ENCODE data around the gene TXNRD3. TPM values are rescaled to one million over a fixed set of nuclear protein-coding genes. Genes with fewer than 3 reads are reported as not detected.

TXNRD3 gene
- total RNA-seq, 1 donor from 2014 or later, result 14.6 TPM

GRCh38 chr3:126672340-126672739, 17.4 kb upstream of the TXNRD3 start:
- no peak for DNase-seq

GRCh38 chr3:126671521-126671920, 16.6 kb upstream of the TXNRD3 start:
- no peak for DNase-seq

- no peak for DNase-seq
Measured at GRCh38 chr3:126668450-126669401, 13.8 kb upstream of the TXNRD3 start.

- no peak for DNase-seq
Measured at GRCh38 chr3:126667631-126668449, 12.9 kb upstream of the TXNRD3 start.

- no peak for DNase-seq
Measured at GRCh38 chr3:126666658-126667528, 12.0 kb upstream of the TXNRD3 start.

GRCh38 chr3:126665959-126666657, 11.2 kb upstream of the TXNRD3 start:
- no peak for DNase-seq

- no peak for DNase-seq
Measured at GRCh38 chr3:126665221-126665936, 10.5 kb upstream of the TXNRD3 start.

- DNase-seq, result no peak
Measured at GRCh38 chr3:126664591-126665214, 9.8 kb upstream of the TXNRD3 start.

- no peak for DNase-seq
Measured at GRCh38 chr3:126663750-126664149, 8.8 kb upstream of the TXNRD3 start.

- no peak for DNase-seq
Measured at GRCh38 chr3:126663257-126663656, 8.3 kb upstream of the TXNRD3 start.

GRCh38 chr3:126661532-126662364, 6.8 kb upstream of the TXNRD3 start:
- DNase-seq, result no peak

GRCh38 chr3:126659915-126660886, 5.3 kb upstream of the TXNRD3 start:
- DNase-seq, result no peak

GRCh38 chr3:126658584-126658983, 3.7 kb upstream of the TXNRD3 start:
- DNase-seq, result no peak

- DNase-seq, result no peak
Measured at GRCh38 chr3:126657901-126658300, 3.0 kb upstream of the TXNRD3 start.

GRCh38 chr3:126656371-126657134, 1.6 kb upstream of the TXNRD3 start:
- DNase-seq, result no peak

- DNase-seq, result no peak
Measured at GRCh38 chr3:126655887-126656286, 963 bp upstream of the TXNRD3 start.

GRCh38 chr3:126649556-126650092, 5.3 kb downstream of the TXNRD3 start:
- no peak for DNase-seq

Measured in tongue (tissue), 2 donors.